HG03039 (cell line): ENCODE measurements around the gene MACO1.
"Not testable (repeated sequence)": the region's sequence is repeated elsewhere in the genome, so short reads cannot be mapped to it uniquely, and the experiment has no call there.

Experiments
- ATAC-seq: cut with Tn5 transposase; IDR thresholded peaks from one replicate; pipeline ENCODE4 v1.9.1; 2021; ENCODE audit warnings: mild to moderate bottlenecking, moderate library complexity; ENCODE audit not compliant: unreplicated experiment

Gene MACO1

GRCh38 chr1:25450891-25451290 is 20.2 kb downstream of the MACO1 start:
- ATAC-seq, result no peak

- no peak for ATAC-seq
These were observed 21.2 kb downstream of the MACO1 start for GRCh38 chr1:25451908-25452307.

GRCh38 chr1:25456502-25456901 is 25.8 kb downstream of the MACO1 start:
- ATAC-seq, result no peak

GRCh38 chr1:25458541-25459298 is 28.0 kb downstream of the MACO1 start:
- ATAC-seq, result no peak

GRCh38 chr1:25460020-25460419 is 29.3 kb downstream of the MACO1 start:
- ATAC-seq, result no peak

GRCh38 chr1:25460816-25461215 is 30.1 kb downstream of the MACO1 start:
- ATAC-seq, result not testable (repeated sequence)

GRCh38 chr1:25461849-25462248 is 31.2 kb downstream of the MACO1 start:
- ATAC-seq, result no peak

GRCh38 chr1:25462732-25463131 is 32.0 kb downstream of the MACO1 start:
- ATAC-seq, result no peak

GRCh38 chr1:25467193-25467592 is 36.5 kb downstream of the MACO1 start:
- no peak for ATAC-seq

- ATAC-seq, result no peak
These were observed 36.9 kb downstream of the MACO1 start for GRCh38 chr1:25467616-25468015.

GRCh38 chr1:25468033-25468432 is 37.3 kb downstream of the MACO1 start:
- ATAC-seq, result no peak

- no peak for ATAC-seq
These were observed 38.5 kb downstream of the MACO1 start for GRCh38 chr1:25469177-25469576.

GRCh38 chr1:25472471-25472870 is 41.8 kb downstream of the MACO1 start:
- ATAC-seq, result no peak

GRCh38 chr1:25473653-25474225 is 43.0 kb downstream of the MACO1 start:
- no peak for ATAC-seq

GRCh38 chr1:25474439-25475047 is 43.8 kb downstream of the MACO1 start:
- no peak for ATAC-seq

- no peak for ATAC-seq
These were observed 45.7 kb downstream of the MACO1 start for GRCh38 chr1:25476186-25477097.

GRCh38 chr1:25477448-25478034 is 46.8 kb downstream of the MACO1 start:
- ATAC-seq, result no peak

GRCh38 chr1:25478633-25479032 is 47.9 kb downstream of the MACO1 start:
- ATAC-seq, result no peak

GRCh38 chr1:25481625-25482024 is 50.9 kb downstream of the MACO1 start:
- ATAC-seq, result no peak

GRCh38 chr1:25482211-25482610 is 51.5 kb downstream of the MACO1 start:
- ATAC-seq, result no peak

GRCh38 chr1:25484096-25484495 is 53.4 kb downstream of the MACO1 start:
- ATAC-seq, result no peak
